AG04450 (cell line): Measurements from ENCODE around the gene PAX5. TPM values are rescaled to one million over a fixed set of nuclear protein-coding genes. Genes with fewer than 3 reads are reported as not detected.

ENCODE experiments used
- CTCF ChIA-PET: fragments of 300-600, 350-600 bp; formaldehyde crosslinking; extraction: SDS; loops from one replicate; lab custom pipeline; 2022; ENCODE audit warnings: antibody characterized with exemption, inconsistent platforms; lab: Charles Lee
- POLR2A ChIA-PET: fragments of 350-600 bp; formaldehyde crosslinking; extraction: SDS; loops from one replicate; lab custom pipeline; 2021; ENCODE audit warnings: antibody characterized with exemption, inconsistent platforms; lab: Yijun Ruan, JAX
- DNase-seq: peaks from one replicate; pipeline ENCODE4 v3.0.0-alpha.2; 2011; ENCODE audit warnings: low read depth, low spot score
- H3K27ac ChIP-seq: one replicate; pipeline ENCODE4 v1.5.1; 2012; ENCODE audit warnings: low read depth, low read length, control low read depth
- H3K27me3 ChIP-seq: one replicate; pipeline ENCODE4 v1.6.0; 2012; ENCODE audit warnings: low read length; ENCODE audit not compliant: control insufficient read depth, insufficient read depth
- H3K4me3 ChIP-seq: 2 replicates; pipeline ENCODE4 v1.5.1; 2011; ENCODE audit warnings: mild to moderate bottlenecking, low read depth, low read length, control low read depth
- H3K9me3 ChIP-seq: 2 replicates; pipeline ENCODE4 v1.5.1; 2012; ENCODE audit warnings: low read length; ENCODE audit not compliant: control insufficient read depth, insufficient read depth
- CTCF ChIP-seq: IDR thresholded peaks from 2 replicates; pipeline ENCODE4 v1.5.1; 2011; ENCODE audit warnings: low read depth, low read length, control low read depth, inconsistent platforms
- polyA plus RNA-seq: library from polyadenylated mRNA; depleted of rRNA; stranded (reverse); fragments of >200 nt; gene quantifications from 2 replicates; pipeline ENCODE4 v1.2.3, GENCODE V29; 2011

The PAX5 gene
- polyA plus RNA-seq, 1 experiment, result not detected

GRCh38 chr9:36846621-36847020 is 187.4 kb downstream of the PAX5 start:
- POLR2A ChIA-PET, result no interaction called here

DNA sequence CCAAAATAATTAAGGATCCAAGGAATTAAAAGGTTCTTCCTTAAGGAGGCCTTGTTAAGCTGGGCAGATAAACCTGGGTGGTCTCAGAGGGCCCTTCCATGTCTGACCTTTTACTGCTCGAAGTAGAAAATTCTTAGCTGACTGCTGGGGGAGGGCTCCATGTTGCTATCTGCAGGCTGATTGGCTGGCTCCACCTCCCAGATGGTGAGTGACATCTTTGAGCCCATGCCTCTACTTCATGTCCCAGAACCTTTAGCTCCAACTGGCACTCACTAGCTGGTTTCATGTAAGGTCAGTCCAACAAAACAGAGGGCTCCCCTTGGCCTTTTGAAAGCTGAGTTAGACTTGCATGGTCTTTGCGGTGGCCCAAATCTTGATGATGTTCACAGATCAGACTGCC is 188.2 kb downstream of the PAX5 start:
- no peak for DNase-seq
- Histone ChIP-seq H3K4me3 (no peak overlapping the region), H3K27me3 (peaks cover 37% of the 10 kb centered on the region), H3K27ac (no peak overlapping the region), H3K9me3 (no peaks in the 10 kb centered on the region)
- CTCF ChIA-PET, result no interaction called here
- TF ChIP-seq CTCF, result no peak
- POLR2A ChIA-PET, result no interaction called here

More at GRCh38 chr9:36846621-36847020, 187.4 kb downstream of the PAX5 start:
- H3K9me3 ChIP-seq, result no peaks in the 10 kb centered on the region
- no peak overlapping the region for H3K4me3 ChIP-seq
- CTCF ChIA-PET, result no interaction called here
- no peak overlapping the region for H3K27ac ChIP-seq
- H3K27me3 ChIP-seq, result peaks cover 34% of the 10 kb centered on the region
- DNase-seq, result no peak
- no peak for TF ChIP-seq CTCF

GRCh38 chr9:36844961-36845360 is 189.1 kb downstream of the PAX5 start:
- no peak for DNase-seq
- POLR2A ChIA-PET, result no interaction called here
- H3K27ac ChIP-seq, result no peak overlapping the region
- TF ChIP-seq CTCF, result no peak
- H3K9me3 ChIP-seq, result no peaks in the 10 kb centered on the region
- CTCF ChIA-PET, result no interaction called here
- no peak overlapping the region for H3K4me3 ChIP-seq
- peaks cover 36% of the 10 kb centered on the region for H3K27me3 ChIP-seq

- Histone ChIP-seq H3K27ac (no peak overlapping the region), H3K27me3 (peaks cover 38% of the 10 kb centered on the region), H3K4me3 (no peak overlapping the region), H3K9me3 (no peaks in the 10 kb centered on the region)
- DNase-seq, result no peak
- ChIA-PET POLR2A (no interaction called here), CTCF (no interaction called here)
- TF ChIP-seq CTCF, result no peak
These were observed 190.1 kb downstream of the PAX5 start for GRCh38 chr9:36843964-36844363.

DNA sequence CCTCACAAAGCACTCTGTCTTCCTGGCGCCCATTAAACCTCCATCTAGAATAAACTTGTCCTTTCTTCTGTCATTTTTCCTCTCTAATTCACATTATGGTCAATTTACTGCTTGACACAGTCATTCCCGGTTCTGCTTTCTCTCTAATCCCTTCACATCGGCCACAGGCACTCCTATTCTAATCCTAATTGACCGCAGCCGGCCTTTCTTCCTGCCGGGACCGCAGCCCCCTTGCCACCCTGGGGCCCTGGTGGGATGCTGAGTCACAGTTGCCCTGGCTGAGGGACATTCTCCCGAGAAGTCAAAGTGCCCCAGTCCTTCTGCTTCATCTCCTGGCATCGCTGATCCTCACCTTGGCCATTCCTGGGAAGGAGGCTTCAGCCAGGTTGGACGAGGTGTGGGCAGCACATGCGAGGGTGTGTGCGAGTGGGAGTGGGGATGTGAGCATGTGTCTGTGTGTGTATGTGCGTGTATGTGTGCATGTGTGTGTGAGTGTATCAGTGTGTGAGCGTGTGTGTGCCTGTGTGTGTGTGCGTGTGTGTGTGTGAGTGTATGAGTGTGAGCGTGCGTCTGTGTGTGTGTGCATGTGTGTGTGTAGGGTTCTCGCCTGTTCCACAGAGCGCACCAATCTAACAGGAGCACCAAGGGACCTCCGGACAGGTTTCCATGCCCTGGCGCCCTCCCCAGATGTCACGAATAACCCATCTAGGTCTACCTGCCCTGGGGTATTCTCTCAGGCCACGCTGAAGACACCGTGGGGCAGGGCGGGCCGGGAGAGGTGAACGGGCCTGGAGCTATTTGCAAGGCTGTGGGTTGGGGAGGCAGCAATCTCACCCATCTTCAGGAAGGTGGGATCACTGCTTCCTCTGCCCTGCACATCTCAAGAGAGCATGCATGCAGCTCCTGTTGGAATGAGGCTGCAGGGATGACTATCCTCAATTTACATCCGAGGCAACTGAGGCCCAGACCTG is 191.2 kb downstream of the PAX5 start:
- Histone ChIP-seq H3K27ac (no peak overlapping the region), H3K27me3 (peaks cover 39% of the 10 kb centered on the region), H3K4me3 (no peak overlapping the region), H3K9me3 (no peaks in the 10 kb centered on the region)
- TF ChIP-seq CTCF, result no peak
- CTCF ChIA-PET, result no interaction called here
- DNase-seq, result no peak
- POLR2A ChIA-PET, result no interaction called here
